HG03025 (cell line): ENCODE measurements around the gene LTBR.

Source experiments
- ATAC-seq: cut with Tn5 transposase; IDR thresholded peaks from one replicate; pipeline ENCODE4 v1.9.1; 2021; ENCODE audit warnings: mild to moderate bottlenecking, moderate library complexity; ENCODE audit not compliant: unreplicated experiment, low FRiP score

Gene LTBR

GRCh38 chr12:6346235-6346832 lies 37.6 kb upstream of the LTBR start:
- no peak for ATAC-seq

GRCh38 chr12:6346942-6347341 lies 37.0 kb upstream of the LTBR start:
- ATAC-seq = no peak

DNA sequence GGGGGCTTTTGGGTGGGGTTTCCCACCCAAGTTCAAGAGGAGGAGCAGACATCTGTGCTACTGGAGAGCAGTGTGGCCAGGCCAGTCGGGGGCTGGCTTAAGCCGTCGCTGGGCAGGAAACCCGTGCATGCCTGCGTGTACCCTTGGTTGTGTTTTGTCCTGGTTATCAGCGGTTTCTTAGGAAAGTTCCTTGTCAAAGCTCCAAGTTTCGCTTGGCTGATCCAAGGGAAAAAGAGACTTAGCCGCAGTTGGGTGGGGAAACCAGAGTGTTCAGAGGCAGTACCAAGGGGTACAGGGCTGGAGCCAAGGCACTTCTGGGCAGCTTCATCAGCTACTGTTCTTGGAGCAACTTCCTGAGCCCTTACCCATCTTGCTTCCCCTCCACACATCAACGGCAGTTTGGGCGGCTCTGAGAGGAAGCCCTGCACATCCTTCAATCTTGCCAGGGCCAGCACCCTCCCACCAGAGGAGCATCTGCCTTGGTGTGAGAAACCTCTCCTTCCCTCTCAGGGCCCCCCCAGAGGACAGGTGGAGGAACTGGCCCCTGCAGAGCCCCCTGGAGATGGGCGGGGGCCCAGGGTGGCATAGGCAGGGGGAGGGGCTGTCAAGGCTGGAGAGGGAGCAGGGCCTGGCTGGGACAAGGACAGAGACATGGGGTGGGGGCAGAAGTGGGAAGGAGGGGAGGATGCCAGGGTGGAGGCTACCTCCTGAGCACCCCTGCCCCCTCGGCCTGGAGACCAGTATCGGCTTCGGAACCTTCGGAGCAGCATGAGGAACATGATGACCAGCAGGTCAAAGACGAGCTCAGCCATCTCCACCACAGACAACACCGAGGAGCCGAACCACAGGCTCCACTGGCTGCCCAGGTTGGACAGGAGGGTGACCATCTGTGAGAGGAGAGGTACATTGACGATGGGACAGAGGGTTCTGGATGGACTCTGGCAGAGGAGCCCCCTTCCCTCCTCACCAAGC lies 36.3 kb upstream of the LTBR start:
- ATAC-seq = no peak

DNA sequence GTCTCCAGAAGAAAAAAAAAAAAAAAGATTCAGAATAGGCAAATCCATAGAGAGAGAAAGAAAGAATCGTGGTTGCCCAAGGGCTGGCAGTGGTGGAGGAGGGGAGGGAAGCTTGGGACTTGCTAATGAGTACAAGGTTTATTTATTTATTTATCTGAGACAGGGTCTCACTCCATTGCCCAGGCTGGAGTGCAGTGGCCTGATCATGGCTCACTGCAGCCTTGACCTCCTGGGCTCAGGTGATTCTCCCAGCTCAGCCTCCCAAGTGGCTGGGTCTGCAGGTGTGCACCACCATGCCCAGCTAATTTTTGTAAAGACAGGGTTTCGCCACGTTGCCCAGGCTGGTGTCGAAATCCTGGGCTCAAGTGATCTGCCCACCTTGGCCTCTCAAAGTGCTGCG lies 32.3 kb upstream of the LTBR start:
- no peak for ATAC-seq

DNA sequence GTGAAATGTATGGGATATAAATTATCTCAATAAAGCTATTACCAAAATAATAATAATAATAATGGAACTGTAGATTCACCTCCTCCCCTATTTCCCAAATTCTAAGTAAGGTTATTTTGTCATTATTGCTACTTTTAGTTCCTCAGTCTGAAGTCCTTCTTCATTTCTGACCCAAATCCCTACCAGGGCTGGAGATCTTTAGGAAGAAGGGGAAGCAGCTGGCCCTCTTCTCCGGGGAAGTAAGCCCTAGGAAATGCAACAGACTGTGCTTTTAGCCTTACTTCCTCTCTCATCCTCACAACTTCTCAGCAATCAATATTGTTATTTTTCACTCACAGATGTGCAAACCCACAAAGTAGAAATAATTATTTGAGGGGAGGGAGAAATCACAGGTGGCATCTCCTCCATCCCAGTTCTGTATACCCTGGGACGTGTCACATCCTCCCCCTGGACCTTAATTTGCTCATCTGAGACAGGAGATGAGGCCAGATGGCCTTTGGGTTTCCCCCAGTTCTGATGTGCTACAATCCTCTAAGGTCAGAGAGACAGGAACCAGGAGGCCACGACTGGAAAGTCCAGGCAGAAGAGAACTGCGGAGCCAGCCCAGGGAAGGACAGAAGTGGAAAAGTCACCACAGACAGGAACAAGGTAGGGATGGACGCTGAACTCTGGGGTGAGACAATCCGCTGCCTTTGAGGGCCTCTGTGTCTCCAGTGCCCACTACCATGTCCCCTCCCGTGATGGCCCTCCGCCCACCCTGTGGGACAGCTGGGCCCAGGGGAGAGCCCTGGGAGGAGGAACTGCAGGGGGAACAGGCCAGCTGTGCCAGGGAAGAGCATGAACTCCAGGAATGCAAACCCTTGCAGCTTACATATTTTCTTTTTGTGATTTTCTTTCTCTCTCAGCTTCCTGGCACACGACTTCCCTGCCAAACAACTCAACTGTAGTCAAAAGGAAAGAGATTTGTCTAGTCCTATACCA lies 31.5 kb upstream of the LTBR start:
- ATAC-seq = no peak

DNA sequence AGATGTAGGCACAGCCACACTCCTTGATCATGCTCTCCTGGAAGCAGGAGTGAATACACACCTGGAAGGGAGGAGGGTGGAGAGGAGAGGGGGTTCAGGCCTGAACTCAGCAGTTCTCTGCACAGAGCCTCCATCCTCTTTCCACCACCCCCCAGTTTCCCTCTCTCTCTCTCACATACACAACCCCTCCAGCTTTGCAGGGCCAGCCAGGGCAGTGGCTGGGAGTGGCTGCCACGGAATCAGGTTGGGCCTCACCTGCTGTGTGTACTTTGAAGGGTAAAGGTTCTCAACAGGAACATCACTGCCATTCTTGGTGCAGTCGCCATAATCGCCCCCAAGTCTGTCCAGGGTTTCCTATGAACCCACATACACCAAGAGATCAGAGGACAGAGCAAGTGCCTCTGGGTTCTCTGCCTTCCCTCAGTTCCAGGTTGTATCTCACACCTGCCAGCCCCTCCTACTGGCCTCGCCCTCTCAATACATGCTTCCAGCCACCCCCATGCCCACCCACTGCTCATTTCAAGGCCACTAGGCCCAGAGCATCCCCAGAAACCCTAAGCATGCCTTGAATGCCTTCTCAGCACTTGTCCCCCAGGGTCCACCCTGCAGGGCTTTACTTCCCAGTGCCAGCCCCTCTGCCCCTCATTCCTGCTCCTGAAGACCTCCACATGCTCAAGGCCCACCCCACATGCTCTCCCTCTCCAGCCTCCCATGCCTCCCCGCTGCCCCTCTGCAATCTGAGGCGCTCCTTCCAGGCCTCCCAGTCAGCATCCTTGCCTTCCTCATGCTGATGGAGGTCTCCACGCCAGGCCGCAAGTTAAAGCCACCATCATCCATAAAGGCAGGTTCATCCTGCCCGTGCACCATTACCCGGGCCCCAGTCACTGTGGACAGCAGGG lies 29.2 kb upstream of the LTBR start:
- ATAC-seq = no peak

DNA sequence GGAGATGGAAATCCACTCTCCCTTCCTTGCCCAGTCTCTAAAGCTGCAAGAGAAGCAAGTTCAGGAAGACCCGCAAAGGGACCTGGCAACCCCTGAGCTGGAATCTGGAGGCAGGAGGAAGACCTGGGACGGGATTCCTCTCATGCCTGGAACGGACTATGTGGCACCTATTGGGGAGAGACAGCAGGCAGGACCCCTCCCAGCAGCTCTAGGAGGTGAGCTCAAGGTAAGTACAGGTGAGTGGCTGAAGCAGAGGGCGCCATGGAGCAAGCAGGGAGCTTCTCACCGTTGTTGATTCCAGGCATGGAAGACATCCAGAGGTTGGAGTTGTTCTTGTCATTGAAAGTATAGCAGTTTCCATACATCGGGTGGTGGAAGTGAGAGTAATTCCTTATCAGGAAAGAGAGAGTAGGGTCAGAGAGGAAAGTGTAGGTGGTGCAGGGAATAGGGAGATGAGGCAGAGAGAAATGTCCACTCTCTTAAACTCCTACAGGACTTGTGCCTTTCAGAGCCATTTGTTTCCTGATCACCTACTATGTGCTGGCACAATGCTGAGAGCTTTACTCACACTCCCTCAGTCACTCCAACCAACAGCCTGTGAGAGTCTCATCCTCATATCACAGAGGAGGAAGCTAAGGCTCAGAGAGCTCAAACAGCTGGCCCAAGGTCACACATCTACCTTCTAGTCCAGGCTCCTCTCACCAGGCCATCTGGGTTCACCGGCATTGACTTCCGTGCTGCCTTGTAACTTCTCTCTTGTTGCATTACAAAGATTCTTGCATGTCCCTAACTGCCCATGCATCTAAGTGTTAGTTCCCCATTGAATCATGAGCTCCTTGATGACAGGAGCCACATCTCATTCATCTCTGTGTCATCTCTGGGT lies 28.2 kb upstream of the LTBR start:
- no peak for ATAC-seq

- no peak for ATAC-seq
Observed at GRCh38 chr12:6356374-6356820, 27.6 kb upstream of the LTBR start.

DNA sequence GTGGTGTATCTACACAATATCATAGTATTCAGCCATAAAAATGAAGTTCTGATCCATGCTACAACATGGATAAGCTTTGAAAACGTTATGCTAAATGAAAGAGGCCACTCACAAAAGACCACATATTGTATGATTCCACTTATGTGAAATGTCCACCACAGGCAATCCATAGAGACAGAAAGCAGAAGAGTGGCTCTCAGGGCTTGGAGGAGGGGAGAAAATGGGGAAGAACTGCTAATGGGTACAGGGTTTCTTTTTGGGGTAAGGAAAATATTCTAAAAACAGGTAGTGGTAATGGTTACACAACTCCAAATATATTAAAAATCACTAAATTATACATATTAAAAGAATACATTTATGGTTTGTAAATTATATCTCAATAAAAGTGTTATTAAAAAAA lies 25.1 kb upstream of the LTBR start:
- no peak for ATAC-seq

GRCh38 chr12:6360080-6360571 lies 23.8 kb upstream of the LTBR start:
- ATAC-seq = no peak

DNA sequence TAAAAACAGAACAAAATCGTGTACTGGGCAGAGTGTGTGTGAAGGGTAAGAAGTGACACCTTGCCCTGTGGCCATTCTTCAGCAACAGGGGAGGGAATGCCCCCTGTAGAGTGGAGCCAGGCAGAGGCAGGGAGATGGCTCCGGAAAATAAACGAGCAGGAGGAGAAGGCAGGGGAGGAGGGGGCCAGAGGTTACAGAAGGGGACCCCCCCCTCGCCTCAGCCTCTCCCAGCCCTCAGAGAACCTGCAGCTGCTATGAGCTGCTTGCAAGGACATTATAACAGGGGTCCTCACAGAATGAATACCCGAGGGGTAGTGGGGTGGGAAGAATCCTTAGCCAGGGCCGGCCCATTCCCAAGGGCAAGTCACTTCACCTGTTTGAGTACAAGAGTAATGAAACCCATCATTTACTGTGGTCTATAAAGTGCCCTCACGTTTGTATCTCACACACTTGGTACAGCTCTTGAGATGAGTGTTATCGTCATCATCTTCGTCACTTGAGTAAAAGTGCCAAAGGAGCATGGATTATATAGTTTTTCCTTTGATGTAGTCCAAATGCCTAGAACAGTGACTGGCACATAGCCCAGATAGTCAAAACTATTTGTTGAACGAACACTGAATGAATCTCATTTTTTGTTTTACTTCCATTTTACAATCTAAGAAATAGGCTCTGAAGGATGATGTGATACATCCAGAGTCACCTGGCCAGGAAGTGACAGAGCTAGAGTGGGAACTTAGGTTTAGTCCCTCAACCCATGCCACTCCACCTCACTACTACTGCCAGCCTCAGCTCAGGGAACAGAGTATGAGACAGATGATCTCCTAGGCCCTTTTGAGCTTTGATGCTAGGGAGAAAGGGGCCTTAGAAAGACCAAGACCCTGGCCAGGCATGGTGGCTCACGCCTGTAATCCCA lies 23.1 kb upstream of the LTBR start:
- no peak for ATAC-seq

GRCh38 chr12:6361834-6362233 lies 22.1 kb upstream of the LTBR start:
- no peak for ATAC-seq

GRCh38 chr12:6362403-6362802 lies 21.6 kb upstream of the LTBR start:
- ATAC-seq = no peak

DNA sequence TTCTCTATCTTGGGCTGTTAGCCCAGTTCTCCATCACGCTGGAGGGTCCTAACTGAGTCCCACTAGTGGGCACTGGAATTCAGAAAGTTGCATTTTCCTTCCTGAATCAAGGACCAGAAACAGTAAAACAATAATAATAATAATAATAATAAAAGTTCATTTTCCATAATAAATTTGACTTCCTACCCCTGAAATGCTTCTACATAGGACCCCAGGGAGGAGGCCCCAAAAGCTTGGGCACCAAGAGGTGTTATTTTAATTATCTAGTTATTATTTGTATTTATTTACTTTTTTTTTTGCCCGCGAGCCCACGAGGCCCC lies 21.0 kb upstream of the LTBR start:
- ATAC-seq = no peak

GRCh38 chr12:6363330-6364043 lies 20.5 kb upstream of the LTBR start:
- no peak for ATAC-seq

GRCh38 chr12:6364044-6364374 lies 20.0 kb upstream of the LTBR start:
- ATAC-seq = no peak
